HG03565 (cell line): ENCODE measurements around the gene FBN1.

ENCODE experiments used
- ATAC-seq: cut with Tn5 transposase; IDR thresholded peaks from one replicate; pipeline ENCODE4 v1.9.1; 2021; ENCODE audit warnings: mild to moderate bottlenecking, moderate library complexity; ENCODE audit not compliant: unreplicated experiment

The FBN1 gene

GRCh38 chr15:48653216-48653615 lies 7.7 kb upstream of the FBN1 start:
- no peak for ATAC-seq

- ATAC-seq, result no peak
Observed at GRCh38 chr15:48652510-48653076, 7.1 kb upstream of the FBN1 start.

GRCh38 chr15:48650931-48651330 lies 5.4 kb upstream of the FBN1 start:
- no peak for ATAC-seq

GRCh38 chr15:48647962-48648361 lies 2.5 kb upstream of the FBN1 start:
- ATAC-seq, result no peak

- no peak for ATAC-seq
Observed at GRCh38 chr15:48646331-48646730, 822 bp upstream of the FBN1 start.

GRCh38 chr15:48644827-48645557 lies 517 bp downstream of the FBN1 start:
- peak; percentile 30 for ATAC-seq

GRCh38 chr15:48644467-48644826 lies 1.1 kb downstream of the FBN1 start:
- ATAC-seq, result peak; percentile 6

GRCh38 chr15:48643776-48644466 lies 1.6 kb downstream of the FBN1 start:
- ATAC-seq, result no peak

- ATAC-seq, result no peak
Observed at GRCh38 chr15:48643206-48643605, 2.3 kb downstream of the FBN1 start.

GRCh38 chr15:48642795-48643194 lies 2.7 kb downstream of the FBN1 start:
- no peak for ATAC-seq

- no peak for ATAC-seq
Observed at GRCh38 chr15:48641416-48641815, 4.1 kb downstream of the FBN1 start.

GRCh38 chr15:48638963-48639362 lies 6.5 kb downstream of the FBN1 start:
- ATAC-seq, result no peak

- no peak for ATAC-seq
Observed at GRCh38 chr15:48637639-48638038, 7.9 kb downstream of the FBN1 start.

- no peak for ATAC-seq
Observed at GRCh38 chr15:48636511-48636910, 9.0 kb downstream of the FBN1 start.

GRCh38 chr15:48634893-48635292 lies 10.6 kb downstream of the FBN1 start:
- no peak for ATAC-seq

GRCh38 chr15:48634096-48634495 lies 11.4 kb downstream of the FBN1 start:
- ATAC-seq, result no peak

GRCh38 chr15:48632651-48633050 lies 12.9 kb downstream of the FBN1 start:
- no peak for ATAC-seq

- no peak for ATAC-seq
Observed at GRCh38 chr15:48631176-48631770, 14.2 kb downstream of the FBN1 start.

GRCh38 chr15:48630245-48630644 lies 15.3 kb downstream of the FBN1 start:
- ATAC-seq, result no peak

GRCh38 chr15:48628832-48629231 lies 16.7 kb downstream of the FBN1 start:
- ATAC-seq, result no peak

GRCh38 chr15:48627260-48627940 lies 18.1 kb downstream of the FBN1 start:
- no peak for ATAC-seq
